A549 (cell line): ENCODE results near the gene FAM174B. TPM values are rescaled to one million over a fixed set of nuclear protein-coding genes. Genes with fewer than 3 reads are reported as not detected.

ENCODE experiments used
- ATAC-seq, 2 experiments: fragments of 200-7000 bp in 1 of 2; fragments of >200 bp in 1 of 2; cut with Nextera tagmentation in 1 of 2; cut with Tn5 transposase in 1 of 2; 3 replicates each; pipeline versions ENCODE4 v1.8.0 to v1.9.1; 2018 to 2020; ENCODE audit warnings: mild to moderate bottlenecking in 1 of 2, moderate library complexity in 1 of 2
- CTCF ChIA-PET: fragments of 300-600 bp; sonication (Branson Sonifier 250); formaldehyde crosslinking; extraction: SDS; loops from one replicate; lab custom pipeline; 2021; ENCODE audit warnings: antibody characterized with exemption, inconsistent platforms; lab: Yijun Ruan, JAX
- POLR2A ChIA-PET: fragments of 350-600 bp; formaldehyde crosslinking; extraction: SDS; loops from one replicate; lab custom pipeline; 2021; ENCODE audit warnings: antibody characterized with exemption, inconsistent platforms; lab: Yijun Ruan, JAX
- DNase-seq, 2 experiments: peaks; one replicate each; pipeline versions ENCODE4 v3.0.0 to v3.0.0-alpha.2; 2011 to 2016; ENCODE audit warnings: low read depth in 1 of 2, low spot score in 1 of 2
- FAIRE-seq: peaks from 2 replicates; lab custom pipeline; 2011; peaks lifted over from hg19 to GRCh38; lab: Jason Lieb, UNC
- H3K27ac ChIP-seq, 2 experiments: fragments of >200 bp; sonication (Bioruptor Twin); formaldehyde crosslinking; 3 replicates each; pipeline ENCODE4 v1.5.1; 2016 to 2017
- H3K4me1 ChIP-seq: fragments of >200 bp; sonication (Bioruptor Twin); formaldehyde crosslinking; 3 replicates; pipeline ENCODE4 v1.6.1; 2016
- H3K4me2 ChIP-seq: fragments of >200 bp; sonication (Bioruptor Twin); formaldehyde crosslinking; 3 replicates; pipeline ENCODE4 v1.6.1; 2016
- H3K4me3 ChIP-seq: fragments of >200 bp; sonication (Bioruptor Twin); formaldehyde crosslinking; 3 replicates; pipeline ENCODE4 v1.5.1; 2016
- H3K9me3 ChIP-seq: fragments of >200 bp; sonication (Bioruptor Twin); formaldehyde crosslinking; 3 replicates; pipeline ENCODE4 v1.6.1; 2016
- CBX2 ChIP-seq: fragments of 200-600 bp; sonication (generic); IDR thresholded peaks from 2 replicates; pipeline ENCODE4 v1.6.1; 2016; ENCODE audit warnings: low read depth, mild to moderate bottlenecking, borderline replicate concordance
- CBX8 ChIP-seq: fragments of 200-600 bp; sonication (generic); IDR thresholded peaks from 2 replicates; pipeline ENCODE4 v1.6.1; 2016
- CHD2 ChIP-seq: fragments of 150-350 bp; IDR thresholded peaks from 2 replicates; pipeline ENCODE4 v1.6.1; 2014; ENCODE audit warnings: low read length; ENCODE audit not compliant: partially characterized antibody
- CHD4 ChIP-seq: fragments of 200-600 bp; sonication (generic); IDR thresholded peaks from 2 replicates; pipeline ENCODE4 v1.6.1; 2016; ENCODE audit warnings: antibody characterized with exemption, mild to moderate bottlenecking, borderline replicate concordance
- EHMT2 ChIP-seq: fragments of 200-600 bp; sonication (generic); IDR thresholded peaks from 2 replicates; pipeline ENCODE4 v1.6.1; 2016; ENCODE audit warnings: antibody characterized with exemption, low read depth, mild to moderate bottlenecking, moderate library complexity
- ESRRA ChIP-seq: fragments of 150-350 bp; IDR thresholded peaks from 2 replicates; pipeline ENCODE4 v1.6.1; 2014; ENCODE audit warnings: mild to moderate bottlenecking, low read length, borderline replicate concordance
- FOXS1 ChIP-seq: fragments of 250-450 bp; sonication (Bioruptor Pico); IDR thresholded peaks from 2 replicates; pipeline ENCODE4 v1.5.0; 2020; ENCODE audit warnings: mild to moderate bottlenecking, moderate library complexity
- HEYL ChIP-seq: fragments of 250-450 bp; sonication (Bioruptor Pico); IDR thresholded peaks from 2 replicates; pipeline ENCODE4 v1.8.0; 2021; ENCODE audit warnings: mild to moderate bottlenecking, moderate library complexity
- HOXB13 ChIP-seq: fragments of 250-450 bp; sonication (Bioruptor Pico); IDR thresholded peaks from 2 replicates; pipeline ENCODE4 v1.5.0; 2020; ENCODE audit warnings: low read depth, mild to moderate bottlenecking, moderate library complexity
- HOXB5 ChIP-seq: fragments of 250-450 bp; sonication (Bioruptor Pico); IDR thresholded peaks from 2 replicates; pipeline ENCODE4 v1.5.0; 2020; ENCODE audit warnings: mild to moderate bottlenecking, moderate library complexity
- JUNB ChIP-seq: fragments of >200 bp; sonication (Bioruptor Twin); formaldehyde crosslinking; IDR thresholded peaks from 2 replicates; pipeline ENCODE4 v1.6.1; 2016
- KDM1A ChIP-seq: fragments of 200-600 bp; sonication (generic); IDR thresholded peaks from 2 replicates; pipeline ENCODE4 v1.6.1; 2016; ENCODE audit warnings: low read depth, mild to moderate bottlenecking
- KDM5A ChIP-seq: fragments of 200-600 bp; sonication (generic); IDR thresholded peaks from 2 replicates; pipeline ENCODE4 v1.6.1; 2016; ENCODE audit warnings: antibody characterized with exemption, mild to moderate bottlenecking
- MYC ChIP-seq: IDR thresholded peaks from 2 replicates; pipeline ENCODE4 v1.6.1; 2012; ENCODE audit warnings: mild to moderate bottlenecking, inconsistent platforms, low read length, improper control_type of control experiment, borderline replicate concordance
- PHF8 ChIP-seq: fragments of 200-600 bp; sonication (generic); IDR thresholded peaks from 2 replicates; pipeline ENCODE4 v1.6.1; 2016; ENCODE audit warnings: low read depth, mild to moderate bottlenecking, antibody characterized with exemption, moderate library complexity, borderline replicate concordance
- POLR2AphosphoS2 ChIP-seq: conservative IDR thresholded peaks from 2 replicates; pipeline ENCODE4 v1.6.1; 2012; ENCODE audit warnings: low read length, improper control_type of control experiment, inconsistent platforms
- RCOR1 ChIP-seq: fragments of 150-350 bp; IDR thresholded peaks from 2 replicates; pipeline ENCODE4 v1.6.1; 2014; ENCODE audit warnings: antibody characterized with exemption, low read length, low read depth
- RFX5 ChIP-seq: fragments of 450-650 bp; IDR thresholded peaks from 2 replicates; pipeline ENCODE4 v1.7.1; 2014; ENCODE audit warnings: antibody characterized with exemption, mild to moderate bottlenecking, moderate library complexity
- SMC3 ChIP-seq: fragments of >200 bp; sonication (Bioruptor Twin); formaldehyde crosslinking; IDR thresholded peaks from 3 replicates; pipeline ENCODE4 v1.6.1; 2018; ENCODE audit warnings: inconsistent platforms
- SREBF2 ChIP-seq: fragments of 450-650 bp; IDR thresholded peaks from 2 replicates; pipeline ENCODE4 v1.6.1; 2014; ENCODE audit warnings: mild to moderate bottlenecking, moderate library complexity
- TFCP2L1 ChIP-seq: fragments of 250-450 bp; sonication (Bioruptor Pico); IDR thresholded peaks from 2 replicates; pipeline ENCODE4 v1.5.0; 2021; ENCODE audit warnings: mild to moderate bottlenecking
- ZC3H11A ChIP-seq: fragments of 450-650 bp; IDR thresholded peaks from 2 replicates; pipeline ENCODE4 v1.6.1; 2014; ENCODE audit warnings: antibody characterized with exemption, mild to moderate bottlenecking
- ZNF302 ChIP-seq: fragments of 250-450 bp; sonication (Bioruptor Pico); IDR thresholded peaks from 2 replicates; pipeline ENCODE4 v1.9.0; 2021; ENCODE audit warnings: inconsistent platforms, mild to moderate bottlenecking, moderate library complexity
- WGBS: methylation state at CpG from one replicate; pipeline ENCODE4 v1.1.6; 2017; ENCODE audit errors: missing lambda C conversion rate; 5-methylcytosine and 5-hydroxymethylcytosine counted together
- polyA plus RNA-seq, 4 experiments: library from polyadenylated mRNA; depleted of rRNA in 3 of 4; stranded (reverse); fragments of >200 nt; fragmentation: RNase III in 1 of 4; extraction: RNeasy Plus Mini Kit Qiagen cat#74134 plus additional on column Dnase treatment in 1 of 4; gene quantifications; 2 replicates in 3 of 4; 3 replicates in 1 of 4; pipeline ENCODE4 v1.2.3, GENCODE V29; 2011 to 2017
- TF ChIP-seq, protein P1 (sequence below): IDR thresholded peaks from 2 replicates; pipeline ENCODE4 v1.6.1; 2012
- TF ChIP-seq, protein P2 (sequence below): fragments of 250-450 bp; sonication (Bioruptor Pico); IDR thresholded peaks from 2 replicates; pipeline ENCODE4 v1.5.0; 2021; ENCODE audit warnings: mild to moderate bottlenecking, moderate library complexity, borderline replicate concordance
- TF ChIP-seq, protein P3 (sequence below): IDR thresholded peaks from 2 replicates; pipeline ENCODE4 v1.6.1; 2012; ENCODE audit warnings: low read depth, borderline replicate concordance
- TF ChIP-seq, protein P4 (sequence below): fragments of >200 bp; sonication (Bioruptor Twin); formaldehyde crosslinking; IDR thresholded peaks from 3 replicates; pipeline ENCODE4 v1.5.1; 2016

The FAM174B gene
- polyA plus RNA-seq, 2 of the 4 experiments (the other 2 are of a cell fraction): 4.6 to 13.9 TPM

DNA sequence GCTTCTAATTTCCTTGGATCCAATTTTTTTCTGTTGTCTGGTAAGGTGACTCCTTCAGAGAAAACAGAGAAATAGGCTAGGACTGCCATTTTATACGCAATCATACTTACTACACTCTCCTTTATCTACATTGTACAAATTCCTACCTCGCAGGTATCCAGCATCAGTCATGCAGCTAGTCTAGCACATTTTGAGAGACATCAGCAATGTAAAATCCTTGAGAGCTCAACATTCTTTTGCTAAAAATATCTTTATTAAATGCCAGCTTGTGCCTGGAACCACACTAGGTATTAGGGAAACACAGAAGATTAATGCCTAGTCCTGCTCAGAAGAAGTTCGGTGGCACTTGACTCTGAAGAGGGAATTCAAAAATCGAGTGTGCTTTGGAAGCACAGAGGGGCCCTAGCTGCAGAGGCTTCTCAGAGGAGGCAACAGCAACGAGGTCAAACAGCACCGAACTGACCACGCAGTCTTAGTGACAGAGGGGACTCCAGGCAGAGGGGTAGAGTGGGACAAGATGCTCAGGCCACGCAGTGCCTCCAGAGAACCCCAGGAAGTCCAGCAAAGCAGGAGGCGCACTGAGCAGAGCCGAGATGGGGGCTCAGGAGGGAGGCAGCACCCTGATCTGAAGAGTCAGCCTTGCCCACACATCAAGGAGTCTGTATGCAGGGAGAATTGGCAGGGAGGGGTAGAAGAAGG lies 3.5 kb downstream of the FAM174B start:
- POLR2A ChIA-PET: no interaction called here
- TF ChIP-seq CHD4: no peak
- no peak for FAIRE-seq
- no peak overlapping the region for H3K4me2 ChIP-seq
- CTCF ChIA-PET: interaction anchor here (1.0 to 1.1 kb wide), 2 partner anchors 15 to 63 kb away, joined by 3 to 6 read pairs; no protein-coding TSS in a partner anchor
- H3K4me3 ChIP-seq: no peak overlapping the region
- DNase-seq: no peak
- no peak overlapping the region for H3K27ac ChIP-seq
- 70% methylated on average over 10 of the region's 10 CpGs for WGBS
- no peaks in the 10 kb centered on the region for H3K9me3 ChIP-seq
- H3K4me1 ChIP-seq: no peaks in the 10 kb centered on the region; the same call in 2 of the 3 replicates
- no peak for ATAC-seq

DNA sequence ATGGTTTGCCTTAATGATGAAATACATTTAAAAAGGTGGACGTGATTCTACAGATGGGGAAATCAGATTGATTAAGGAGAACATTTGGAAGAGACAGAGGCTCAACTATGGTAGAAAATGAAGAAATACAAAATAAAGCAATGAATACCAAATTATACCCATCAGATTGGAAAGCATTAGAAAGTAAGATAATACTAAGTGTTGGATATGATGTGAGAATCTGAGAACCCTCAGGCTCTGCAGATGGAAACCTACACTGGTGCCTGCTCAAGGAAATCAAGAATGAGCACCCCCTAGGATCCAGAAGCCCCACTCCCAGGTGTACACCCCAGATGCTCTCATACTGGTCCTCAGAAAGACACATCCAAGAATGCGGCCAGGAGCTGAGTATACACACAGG lies 4.6 kb downstream of the FAM174B start:
- ChIA-PET CTCF (interaction anchor here (0.6 to 0.7 kb wide), 2 partner anchors 33 to 48 kb away, joined by 3 read pairs; no protein-coding TSS in a partner anchor), POLR2A (no interaction called here)
- ATAC-seq (no peak), FAIRE-seq (no peak), DNase-seq (no peak)
- no peaks in the 10 kb centered on the region for H3K9me3 ChIP-seq
- H3K4me2 ChIP-seq: no peak overlapping the region
- WGBS: 90% methylated on average over 2 of the region's 2 CpGs
- H3K4me3 ChIP-seq: no peak overlapping the region
- no peaks in the 10 kb centered on the region; the same call in 2 of the 3 replicates for H3K4me1 ChIP-seq
- TF ChIP-seq CHD2 (no peak), ESRRA (no peak), RCOR1 (no peak), EHMT2 (no peak), RFX5 (no peak), KDM5A (no peak), HOXB5 (CRISPR knock-in tag) (no peak), KDM1A (no peak), SMC3 (no peak), CBX8 (no peak), HOXB13 (no peak), ZC3H11A (no peak), TFCP2L1 (CRISPR knock-in tag) (no peak), SREBF2 (no peak), MYC (no peak), POLR2AphosphoS2 (no peak)
- TF ChIP-seq, protein P1, sequence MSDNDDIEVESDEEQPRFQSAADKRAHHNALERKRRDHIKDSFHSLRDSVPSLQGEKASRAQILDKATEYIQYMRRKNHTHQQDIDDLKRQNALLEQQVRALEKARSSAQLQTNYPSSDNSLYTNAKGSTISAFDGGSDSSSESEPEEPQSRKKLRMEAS: no peak
- TF ChIP-seq, protein P2, sequence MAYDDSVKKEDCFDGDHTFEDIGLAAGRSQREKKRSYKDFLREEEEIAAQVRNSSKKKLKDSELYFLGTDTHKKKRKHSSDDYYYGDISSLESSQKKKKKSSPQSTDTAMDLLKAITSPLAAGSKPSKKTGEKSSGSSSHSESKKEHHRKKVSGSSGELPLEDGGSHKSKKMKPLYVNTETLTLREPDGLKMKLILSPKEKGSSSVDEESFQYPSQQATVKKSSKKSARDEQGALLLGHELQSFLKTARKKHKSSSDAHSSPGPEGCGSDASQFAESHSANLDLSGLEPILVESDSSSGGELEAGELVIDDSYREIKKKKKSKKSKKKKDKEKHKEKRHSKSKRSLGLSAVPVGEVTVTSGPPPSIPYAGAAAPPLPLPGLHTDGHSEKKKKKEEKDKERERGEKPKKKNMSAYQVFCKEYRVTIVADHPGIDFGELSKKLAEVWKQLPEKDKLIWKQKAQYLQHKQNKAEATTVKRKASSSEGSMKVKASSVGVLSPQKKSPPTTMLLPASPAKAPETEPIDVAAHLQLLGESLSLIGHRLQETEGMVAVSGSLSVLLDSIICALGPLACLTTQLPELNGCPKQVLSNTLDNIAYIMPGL (CRISPR knock-in tag): no peak
- TF ChIP-seq, protein P3, sequence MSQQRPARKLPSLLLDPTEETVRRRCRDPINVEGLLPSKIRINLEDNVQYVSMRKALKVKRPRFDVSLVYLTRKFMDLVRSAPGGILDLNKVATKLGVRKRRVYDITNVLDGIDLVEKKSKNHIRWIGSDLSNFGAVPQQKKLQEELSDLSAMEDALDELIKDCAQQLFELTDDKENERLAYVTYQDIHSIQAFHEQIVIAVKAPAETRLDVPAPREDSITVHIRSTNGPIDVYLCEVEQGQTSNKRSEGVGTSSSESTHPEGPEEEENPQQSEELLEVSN: no peak
- H3K27ac ChIP-seq: no peak overlapping the region

DNA sequence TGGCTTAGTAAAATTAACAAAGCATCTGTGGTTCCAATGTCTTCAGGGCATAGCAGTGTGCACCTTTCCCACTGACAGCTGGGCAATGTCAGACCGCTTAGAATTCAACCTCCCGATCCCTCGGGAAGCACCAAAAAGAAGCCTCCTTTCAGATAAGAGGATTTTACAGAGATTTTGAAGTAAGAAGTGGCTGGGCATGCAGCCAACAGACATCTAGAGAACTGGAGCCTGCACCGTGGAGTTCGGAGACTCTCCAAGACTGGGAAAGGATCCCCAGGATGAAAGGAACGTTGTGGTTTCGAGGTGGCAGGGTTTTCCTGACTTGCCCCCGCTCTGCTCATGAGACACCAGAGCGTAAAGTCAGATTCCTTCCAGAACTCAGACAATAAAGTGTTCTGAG lies 5.3 kb downstream of the FAM174B start:
- CTCF ChIA-PET: interaction anchor here (0.6 kb wide), 1 partner anchor 33 kb away, joined by 3 read pairs; no protein-coding TSS in a partner anchor
- H3K4me2 ChIP-seq: no peak overlapping the region
- no peak for ATAC-seq
- TF ChIP-seq CBX8 (no peak), HEYL (CRISPR knock-in tag) (no peak), FOXS1 (no peak), JUNB (no peak), CBX2 (no peak), ZNF302 (no peak), CHD2 (no peak), PHF8 (no peak)
- TF ChIP-seq, protein P2 (CRISPR knock-in tag): no peak
- TF ChIP-seq, protein P4, sequence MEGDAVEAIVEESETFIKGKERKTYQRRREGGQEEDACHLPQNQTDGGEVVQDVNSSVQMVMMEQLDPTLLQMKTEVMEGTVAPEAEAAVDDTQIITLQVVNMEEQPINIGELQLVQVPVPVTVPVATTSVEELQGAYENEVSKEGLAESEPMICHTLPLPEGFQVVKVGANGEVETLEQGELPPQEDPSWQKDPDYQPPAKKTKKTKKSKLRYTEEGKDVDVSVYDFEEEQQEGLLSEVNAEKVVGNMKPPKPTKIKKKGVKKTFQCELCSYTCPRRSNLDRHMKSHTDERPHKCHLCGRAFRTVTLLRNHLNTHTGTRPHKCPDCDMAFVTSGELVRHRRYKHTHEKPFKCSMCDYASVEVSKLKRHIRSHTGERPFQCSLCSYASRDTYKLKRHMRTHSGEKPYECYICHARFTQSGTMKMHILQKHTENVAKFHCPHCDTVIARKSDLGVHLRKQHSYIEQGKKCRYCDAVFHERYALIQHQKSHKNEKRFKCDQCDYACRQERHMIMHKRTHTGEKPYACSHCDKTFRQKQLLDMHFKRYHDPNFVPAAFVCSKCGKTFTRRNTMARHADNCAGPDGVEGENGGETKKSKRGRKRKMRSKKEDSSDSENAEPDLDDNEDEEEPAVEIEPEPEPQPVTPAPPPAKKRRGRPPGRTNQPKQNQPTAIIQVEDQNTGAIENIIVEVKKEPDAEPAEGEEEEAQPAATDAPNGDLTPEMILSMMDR: no peak
- TF ChIP-seq, protein P3: no peak

More for the DNA sequence above, 5.3 kb downstream of the FAM174B start:
- H3K27ac ChIP-seq: no peak overlapping the region
- POLR2A ChIA-PET: no interaction called here
- DNase-seq: no peak
- WGBS: 84% methylated on average over 9 of the region's 9 CpGs
- no peak overlapping the region for H3K4me3 ChIP-seq
- no peak for FAIRE-seq
- no peaks in the 10 kb centered on the region for H3K4me1 ChIP-seq
- H3K9me3 ChIP-seq: no peaks in the 10 kb centered on the region
